PC-9 (cell line): ENCODE results near the gene OR2T10.
"Not testable (repeated sequence)": the region's sequence is repeated elsewhere in the genome, so short reads cannot be mapped to it uniquely, and the experiment has no call there.

Experiments
- EZH2 ChIP-seq: fragments of 200-600 bp; sonication (generic); IDR thresholded peaks from 2 replicates; pipeline ENCODE4 v1.8.0; 2017; ENCODE audit warnings: antibody characterized with exemption, low read depth
- TF ChIP-seq, protein P1 (sequence below): fragments of 200-600 bp; sonication (generic); conservative IDR thresholded peaks from 2 replicates; pipeline ENCODE4 v1.6.1; 2017; ENCODE audit warnings: mixed run types, antibody characterized with exemption, mild to moderate bottlenecking, moderate library complexity

DNA sequence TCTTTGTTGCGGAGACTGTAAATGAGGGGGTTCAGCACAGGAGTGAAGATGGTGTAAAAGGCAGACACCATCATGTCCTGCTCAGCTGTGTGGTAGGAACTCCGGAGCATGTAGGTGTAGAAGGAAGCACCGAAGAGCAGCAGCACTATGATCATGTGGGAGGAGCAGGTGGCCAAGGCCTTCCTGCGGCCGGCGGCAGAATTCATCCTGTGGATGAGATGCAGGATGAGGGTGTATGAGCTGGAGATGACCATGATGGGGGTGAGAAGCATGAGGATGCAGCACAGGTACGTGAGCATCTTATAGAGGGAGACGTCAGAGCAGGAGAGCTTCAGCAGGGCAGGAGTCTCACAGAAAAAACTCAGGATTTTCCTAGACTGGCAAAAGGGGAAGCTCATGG lies 23.6 kb downstream of the OR2T10 start:
- TF ChIP-seq, protein P1, sequence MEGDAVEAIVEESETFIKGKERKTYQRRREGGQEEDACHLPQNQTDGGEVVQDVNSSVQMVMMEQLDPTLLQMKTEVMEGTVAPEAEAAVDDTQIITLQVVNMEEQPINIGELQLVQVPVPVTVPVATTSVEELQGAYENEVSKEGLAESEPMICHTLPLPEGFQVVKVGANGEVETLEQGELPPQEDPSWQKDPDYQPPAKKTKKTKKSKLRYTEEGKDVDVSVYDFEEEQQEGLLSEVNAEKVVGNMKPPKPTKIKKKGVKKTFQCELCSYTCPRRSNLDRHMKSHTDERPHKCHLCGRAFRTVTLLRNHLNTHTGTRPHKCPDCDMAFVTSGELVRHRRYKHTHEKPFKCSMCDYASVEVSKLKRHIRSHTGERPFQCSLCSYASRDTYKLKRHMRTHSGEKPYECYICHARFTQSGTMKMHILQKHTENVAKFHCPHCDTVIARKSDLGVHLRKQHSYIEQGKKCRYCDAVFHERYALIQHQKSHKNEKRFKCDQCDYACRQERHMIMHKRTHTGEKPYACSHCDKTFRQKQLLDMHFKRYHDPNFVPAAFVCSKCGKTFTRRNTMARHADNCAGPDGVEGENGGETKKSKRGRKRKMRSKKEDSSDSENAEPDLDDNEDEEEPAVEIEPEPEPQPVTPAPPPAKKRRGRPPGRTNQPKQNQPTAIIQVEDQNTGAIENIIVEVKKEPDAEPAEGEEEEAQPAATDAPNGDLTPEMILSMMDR, result not testable (repeated sequence)
- not testable (repeated sequence) for TF ChIP-seq EZH2
